Astrocyte (in vitro differentiated cells and primary cell): Measurements from ENCODE around the gene CDCP1. TPM values are rescaled to one million over a fixed set of nuclear protein-coding genes. Genes with fewer than 3 reads are reported as not detected.
"Not testable (repeated sequence)": the region's sequence is repeated elsewhere in the genome, so short reads cannot be mapped to it uniquely, and the experiment has no call there.

Experiments
- DNase-seq: peaks from one replicate; pipeline ENCODE4 v3.0.0-alpha.2; 2010; ENCODE audit warnings: low read depth
- FAIRE-seq: peaks from 2 replicates; lab custom pipeline; 2011; peaks lifted over from hg19 to GRCh38; lab: Jason Lieb, UNC
- H2AFZ ChIP-seq: 2 replicates; pipeline ENCODE4 v1.6.0; 2012; ENCODE audit warnings: low read depth, low read length, inconsistent platforms
- H3K27ac ChIP-seq: 2 replicates; pipeline ENCODE4 v1.5.1; 2011; ENCODE audit warnings: low read depth, low read length, inconsistent platforms
- H3K27me3 ChIP-seq: 2 replicates; pipeline ENCODE4 v1.6.0; 2011; ENCODE audit warnings: low read length, inconsistent platforms; ENCODE audit not compliant: insufficient read depth
- H3K36me3 ChIP-seq: 2 replicates; pipeline ENCODE4 v1.5.1; 2011; ENCODE audit warnings: low read length, inconsistent platforms; ENCODE audit not compliant: insufficient read depth
- H3K4me1 ChIP-seq: 2 replicates; pipeline ENCODE4 v1.5.1; 2011; ENCODE audit warnings: low read length, inconsistent platforms; ENCODE audit not compliant: insufficient read depth
- H3K4me2 ChIP-seq: 2 replicates; pipeline ENCODE4 v1.6.0; 2012; ENCODE audit warnings: low read length, inconsistent platforms
- H3K4me3 ChIP-seq: 2 replicates; pipeline ENCODE4 v1.5.1; 2011; ENCODE audit warnings: low read depth, mild to moderate bottlenecking, low read length, inconsistent platforms; ENCODE audit not compliant: insufficient read depth
- H3K79me2 ChIP-seq: 2 replicates; pipeline ENCODE4 v1.6.0; 2012; ENCODE audit warnings: mild to moderate bottlenecking, low read length, inconsistent platforms; ENCODE audit not compliant: insufficient read depth
- H3K9ac ChIP-seq: 2 replicates; pipeline ENCODE4 v1.6.0; 2012; ENCODE audit warnings: mild to moderate bottlenecking, low read length, inconsistent platforms
- H3K9me3 ChIP-seq: 2 replicates; pipeline ENCODE4 v1.5.1; 2012; ENCODE audit warnings: low read depth, mild to moderate bottlenecking, low read length, inconsistent platforms; ENCODE audit not compliant: insufficient read depth
- H4K20me1 ChIP-seq: 2 replicates; pipeline ENCODE4 v1.6.0; 2012; ENCODE audit warnings: low read length, inconsistent platforms; ENCODE audit not compliant: insufficient read depth
- H3K27ac Mint-ChIP-seq: one replicate; pipeline ENCODE4 v1.8.0; 2021; ENCODE audit warnings: mild to moderate bottlenecking, mixed read lengths; ENCODE audit not compliant: unreplicated experiment
- H3K27me3 Mint-ChIP-seq: one replicate; pipeline ENCODE4 v1.8.0; 2021; ENCODE audit warnings: low read depth, mixed read lengths; ENCODE audit not compliant: unreplicated experiment
- H3K36me3 Mint-ChIP-seq: one replicate; pipeline ENCODE4 v1.8.0; 2021; ENCODE audit warnings: low read depth, mixed read lengths; ENCODE audit not compliant: unreplicated experiment
- H3K4me1 Mint-ChIP-seq: one replicate; pipeline ENCODE4 v1.8.0; 2021; ENCODE audit warnings: low read depth, mixed read lengths; ENCODE audit not compliant: unreplicated experiment
- H3K4me3 Mint-ChIP-seq: one replicate; pipeline ENCODE4 v1.8.0; 2021; ENCODE audit warnings: mild to moderate bottlenecking, moderate library complexity, mixed read lengths; ENCODE audit not compliant: unreplicated experiment
- H3K9me3 Mint-ChIP-seq: one replicate; pipeline ENCODE4 v1.8.0; 2021; ENCODE audit warnings: mild to moderate bottlenecking, mixed read lengths; ENCODE audit not compliant: unreplicated experiment
- CTCF ChIP-seq: IDR thresholded peaks from 2 replicates; pipeline ENCODE4 v1.5.1; 2011; ENCODE audit warnings: low read depth, mild to moderate bottlenecking, inconsistent platforms, low read length, moderate library complexity; ENCODE audit not compliant: insufficient read depth
- EZH2 ChIP-seq: IDR thresholded peaks from 2 replicates; pipeline ENCODE4 v1.6.1; 2012; ENCODE audit warnings: mild to moderate bottlenecking, low read length, inconsistent platforms; ENCODE audit not compliant: insufficient read depth
- total RNA-seq: library from RNA; stranded (reverse); gene quantifications from 2 replicates; pipeline ENCODE4 v1.2.1, GENCODE V29; 2021

The CDCP1 gene
- total RNA-seq, 1 donor from 2014 or later = 6.8 TPM

GRCh38 chr3:45079715-45080114, 66.5 kb downstream of the CDCP1 start:
- no peak for DNase-seq
- FAIRE-seq = no peak
- Histone ChIP-seq H4K20me1 (no peaks in the 10 kb centered on the region), H3K9me3 (no peaks in the 10 kb centered on the region), H3K27ac (no peak overlapping the region), H3K79me2 (no peaks in the 10 kb centered on the region), H3K9ac (no peak overlapping the region), H3K4me2 (no peak overlapping the region), H3K27me3 (no peaks in the 10 kb centered on the region), H3K4me3 (no peak overlapping the region), H2AFZ (no peak overlapping the region), H3K4me1 (peaks cover 16% of the 10 kb centered on the region), H3K36me3 (no peaks in the 10 kb centered on the region)
- Mint-ChIP-seq H3K4me3 (no peak overlapping the region), H3K4me1 (peaks cover 1% of the 10 kb centered on the region), H3K27me3 (peaks cover 10% of the 10 kb centered on the region), H3K9me3 (peaks cover 6% of the 10 kb centered on the region), H3K36me3 (no peaks in the 10 kb centered on the region), H3K27ac (no peak overlapping the region)
- TF ChIP-seq CTCF (no peak), EZH2 (no peak)

GRCh38 chr3:45078910-45079522, 67.2 kb downstream of the CDCP1 start:
- no peak for TF ChIP-seq EZH2
- peak; percentile 7 for TF ChIP-seq CTCF
- Histone ChIP-seq H3K4me1 (peaks cover 9% of the 10 kb centered on the region), H2AFZ (no peak overlapping the region), H3K4me3 (no peak overlapping the region), H4K20me1 (no peaks in the 10 kb centered on the region), H3K27ac (no peak overlapping the region), H3K4me2 (no peak overlapping the region), H3K9me3 (no peaks in the 10 kb centered on the region), H3K9ac (no peak overlapping the region), H3K79me2 (no peaks in the 10 kb centered on the region), H3K27me3 (no peaks in the 10 kb centered on the region), H3K36me3 (no peaks in the 10 kb centered on the region)
- DNase-seq (peak; percentile 34), FAIRE-seq (no peak)
- H3K27ac Mint-ChIP-seq = no peak overlapping the region
- peak overlapping the region; percentile 5 for H3K4me3 Mint-ChIP-seq
- peaks cover 7% of the 10 kb centered on the region for H3K9me3 Mint-ChIP-seq
- H3K27me3 Mint-ChIP-seq = peaks cover 13% of the 10 kb centered on the region
- no peaks in the 10 kb centered on the region for H3K4me1 Mint-ChIP-seq
- H3K36me3 Mint-ChIP-seq = no peaks in the 10 kb centered on the region

- H3K4me3 Mint-ChIP-seq, H3K79me2 ChIP-seq, H4K20me1 ChIP-seq, H3K4me3 ChIP-seq, H3K27ac ChIP-seq, H2AFZ ChIP-seq, H3K9ac ChIP-seq, H3K36me3 ChIP-seq, H3K4me1 ChIP-seq, H3K4me1 Mint-ChIP-seq, FAIRE-seq, H3K27me3 ChIP-seq, DNase-seq, H3K36me3 Mint-ChIP-seq, H3K27ac Mint-ChIP-seq, H3K4me2 ChIP-seq, H3K9me3 ChIP-seq: not testable (repeated sequence)
- Mint-ChIP-seq H3K9me3 (peaks cover 11% of the 10 kb centered on the region), H3K27me3 (peaks cover 16% of the 10 kb centered on the region)
Observed at GRCh38 chr3:45078256-45078655, 67.9 kb downstream of the CDCP1 start.
